OCI-M1 (cell line): ENCODE measurements around the gene FIZ1.

Experiments
- DNase-seq: peaks from one replicate; lab custom pipeline; 2025; lab: John Stamatoyannopoulos, UW

FIZ1 gene

GRCh38 chr19:55567708-55568328 lies 31.5 kb downstream of the FIZ1 start:
- DNase-seq = no peak

GRCh38 chr19:55566823-55567222 lies 32.5 kb downstream of the FIZ1 start:
- DNase-seq = no peak

DNA sequence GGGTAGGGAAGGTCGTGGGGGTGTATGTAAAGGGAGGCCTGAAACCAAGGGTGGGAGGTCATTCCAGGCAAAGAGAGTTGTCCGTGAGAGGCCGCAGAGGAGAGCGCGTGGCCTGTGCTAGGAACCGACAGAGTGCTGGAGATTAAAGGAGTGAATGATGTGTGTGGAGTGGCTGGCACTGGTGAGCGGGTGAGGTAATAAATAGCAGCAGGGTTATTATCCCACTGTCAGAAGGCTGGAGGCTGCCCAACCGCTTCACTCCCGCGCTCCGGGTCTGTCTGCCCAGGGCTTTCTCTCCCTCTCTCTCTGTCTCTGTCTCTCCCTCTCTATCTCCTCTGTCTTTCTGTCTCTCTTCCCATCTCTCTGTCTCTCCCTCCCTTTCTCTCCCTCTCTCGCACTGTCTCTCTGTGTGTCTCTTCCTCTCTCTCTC lies 36.0 kb downstream of the FIZ1 start:
- no peak for DNase-seq

GRCh38 chr19:55559684-55560083 lies 39.6 kb downstream of the FIZ1 start:
- DNase-seq = no peak

DNA sequence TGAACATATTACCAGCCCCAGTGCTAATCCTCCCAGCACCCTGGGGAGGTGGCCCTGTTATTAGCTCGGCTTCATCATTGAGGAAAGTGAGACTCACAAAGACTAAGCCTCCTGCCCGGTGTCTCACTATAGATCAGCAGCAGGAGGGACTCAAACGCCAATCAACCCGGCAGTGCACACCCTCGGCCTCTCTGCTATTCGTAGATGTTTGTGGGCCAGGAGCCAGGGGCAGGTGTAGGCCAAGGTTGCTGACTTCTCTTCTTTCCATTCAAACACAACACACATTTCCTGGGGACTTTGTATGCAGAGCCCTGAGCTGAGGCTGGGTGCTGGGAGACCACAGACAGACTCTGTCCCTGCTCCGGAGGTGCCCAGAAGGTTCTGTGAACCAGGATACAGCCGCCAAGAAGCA lies 44.6 kb downstream of the FIZ1 start:
- DNase-seq = no peak

DNA sequence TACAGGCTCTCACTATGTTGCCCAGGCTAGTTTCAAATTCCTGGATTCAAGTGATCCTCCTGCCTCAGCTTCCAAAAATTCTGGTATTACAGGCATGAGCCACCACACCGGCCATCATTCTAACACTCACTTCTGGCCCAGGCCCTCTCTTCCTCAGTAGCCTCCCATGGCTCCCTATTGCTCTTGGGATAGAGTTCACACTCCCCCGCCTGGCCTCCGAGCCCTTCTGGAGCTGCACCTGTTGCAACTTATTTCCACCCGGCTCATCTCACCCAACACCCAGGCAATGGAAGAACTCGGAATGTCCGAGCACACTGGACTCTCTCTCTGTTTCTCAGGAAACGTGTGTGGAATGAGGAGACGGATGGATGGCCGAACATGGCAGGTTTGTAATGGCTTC lies 45.0 kb downstream of the FIZ1 start:
- no peak for DNase-seq

DNA sequence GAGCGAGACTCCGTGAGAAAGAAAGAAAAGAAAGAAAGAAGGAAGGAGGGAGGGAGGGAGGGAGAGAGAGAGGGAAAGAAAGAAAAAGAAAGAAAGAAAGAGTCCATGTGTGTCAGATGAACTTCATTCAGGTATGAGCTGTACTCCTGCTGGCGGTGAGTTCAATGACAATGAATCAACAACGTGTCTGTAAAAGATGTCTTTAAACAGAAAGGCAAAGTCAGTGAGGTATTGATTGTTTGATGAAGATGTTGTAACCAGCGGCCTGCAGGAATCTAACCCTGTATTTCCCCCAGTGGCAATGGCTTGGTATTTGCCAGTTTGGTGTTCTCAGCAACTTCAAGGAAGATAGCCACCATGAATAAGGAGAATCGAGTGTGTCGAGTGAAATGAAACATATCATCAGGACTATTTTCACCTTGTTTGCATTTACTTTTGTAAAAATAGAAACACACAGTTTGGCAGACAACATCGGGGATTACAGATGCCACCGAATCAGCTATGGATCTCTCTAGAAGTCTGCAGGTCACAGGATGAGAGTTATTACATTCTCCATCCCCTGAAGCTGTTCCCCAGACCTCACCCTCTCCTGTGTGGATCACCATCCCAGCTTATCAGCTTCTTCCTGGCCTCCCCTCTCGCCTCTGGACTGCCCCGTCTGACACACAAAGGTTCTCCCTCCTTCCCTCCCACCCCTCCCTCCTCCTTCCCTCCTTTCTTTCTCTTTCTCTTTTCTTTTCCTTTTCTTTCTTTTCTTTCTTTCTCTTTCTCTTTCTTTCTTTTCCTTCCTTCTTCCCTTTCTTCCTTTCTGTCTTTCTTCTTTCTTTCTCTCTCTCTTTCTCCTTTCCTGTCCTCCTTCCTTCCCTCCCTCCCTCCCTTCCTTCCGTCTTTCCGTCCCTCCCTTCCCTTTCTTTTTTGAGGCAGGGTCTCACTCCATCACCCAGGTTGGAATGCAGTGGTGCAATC lies 45.8 kb downstream of the FIZ1 start:
- DNase-seq = no peak

DNA sequence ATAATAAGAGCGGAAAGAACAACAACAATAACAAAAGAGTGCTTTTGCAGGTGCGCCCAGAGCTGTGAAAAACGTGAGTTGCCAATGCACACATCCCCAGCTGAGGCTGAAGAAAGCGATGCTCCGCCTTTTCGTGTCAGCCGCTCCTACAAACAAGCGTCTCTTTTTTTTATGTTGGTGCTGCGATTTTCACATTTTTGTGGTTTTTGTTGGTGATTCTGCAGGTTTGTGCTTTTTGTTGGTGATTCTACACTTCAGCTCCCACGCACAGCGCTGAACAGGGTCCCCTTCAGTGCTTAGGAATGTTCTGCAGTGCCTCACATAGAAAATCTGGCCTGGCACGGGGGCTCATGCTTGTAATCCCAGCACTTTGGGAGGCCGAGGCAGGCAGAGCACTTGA lies 46.7 kb downstream of the FIZ1 start:
- no peak for DNase-seq

DNA sequence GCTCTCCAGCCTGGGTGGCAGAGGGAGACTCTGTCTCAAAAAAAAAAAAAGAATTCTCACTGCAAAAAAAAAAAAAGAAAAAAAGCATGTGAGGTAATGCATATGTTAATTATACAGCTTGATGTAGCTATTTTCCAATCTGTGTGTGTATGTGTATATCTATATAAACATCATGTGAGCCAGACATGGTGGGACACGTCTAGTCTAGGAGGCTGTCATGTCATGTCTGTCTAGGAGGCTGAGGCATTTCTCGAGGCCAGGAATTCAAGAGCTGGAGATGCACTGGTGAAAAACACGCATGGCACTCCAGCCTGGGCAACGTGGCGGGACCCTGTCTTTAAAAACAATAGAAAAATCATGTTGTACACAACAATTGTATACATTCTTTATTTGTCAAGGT lies 47.1 kb downstream of the FIZ1 start:
- DNase-seq = no peak

DNA sequence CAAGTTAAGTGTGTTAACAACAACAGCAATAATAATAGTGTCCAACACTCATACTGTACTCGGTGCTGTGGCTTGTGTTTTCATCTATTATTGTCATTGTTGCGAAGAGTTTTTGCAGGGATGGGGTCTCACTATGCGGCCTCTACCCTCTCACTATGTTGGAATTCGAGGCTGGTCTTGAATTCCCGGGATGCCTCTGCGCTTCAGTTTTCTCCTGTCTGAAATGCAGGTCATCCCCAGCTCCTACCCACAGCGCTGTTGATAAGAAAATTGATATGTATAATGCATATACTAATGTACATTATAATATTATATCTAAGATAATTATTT lies 49.0 kb downstream of the FIZ1 start:
- DNase-seq = no peak

GRCh38 chr19:55549500-55550320 lies 49.6 kb downstream of the FIZ1 start:
- DNase-seq = no peak

GRCh38 chr19:55546822-55547614 lies 52.3 kb downstream of the FIZ1 start:
- no peak for DNase-seq

GRCh38 chr19:55546011-55546410 lies 53.3 kb downstream of the FIZ1 start:
- DNase-seq = no peak

- DNase-seq = no peak
These were observed 53.9 kb downstream of the FIZ1 start, which contains the start of gene SBK3 for GRCh38 chr19:55545443-55545842. Gene SBK3, minus strand, starts transcription at chr19:55545543. Its CDS starts 0 bp downstream, at chr19:55545543.

DNA sequence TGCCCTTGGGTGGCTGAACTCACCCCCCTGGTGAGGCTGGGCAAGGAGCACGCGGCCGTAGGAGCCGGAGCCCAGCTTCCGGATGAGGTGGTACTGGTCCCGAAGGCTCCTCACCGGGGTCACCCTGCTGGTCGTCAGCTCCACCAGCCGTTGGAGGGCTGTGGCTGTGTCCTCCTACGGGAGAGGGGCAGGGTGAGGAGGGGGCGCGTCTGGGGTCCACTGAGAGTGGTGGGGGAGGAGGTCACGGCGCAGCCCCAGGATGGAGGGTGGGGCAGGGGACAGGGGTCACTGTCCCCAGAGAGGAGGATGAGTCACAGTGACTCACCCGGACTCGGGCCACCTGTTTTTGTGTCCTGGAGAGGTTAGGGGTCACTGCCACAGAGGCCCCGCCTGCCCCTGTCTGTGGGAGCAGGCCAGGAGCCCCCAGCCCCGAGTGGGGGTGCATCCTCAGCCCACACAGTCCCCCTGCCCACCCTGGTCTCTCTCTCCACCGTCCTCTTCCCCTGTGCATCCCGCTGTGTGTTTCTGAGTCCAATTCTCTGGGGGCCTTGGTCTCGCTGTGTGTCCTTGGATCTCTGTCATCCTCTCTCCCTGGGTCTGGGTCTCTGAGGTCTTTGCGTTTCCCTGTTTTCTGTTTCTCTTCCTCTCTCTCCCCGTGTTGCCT lies 54.4 kb downstream of the FIZ1 start:
- DNase-seq = no peak

DNA sequence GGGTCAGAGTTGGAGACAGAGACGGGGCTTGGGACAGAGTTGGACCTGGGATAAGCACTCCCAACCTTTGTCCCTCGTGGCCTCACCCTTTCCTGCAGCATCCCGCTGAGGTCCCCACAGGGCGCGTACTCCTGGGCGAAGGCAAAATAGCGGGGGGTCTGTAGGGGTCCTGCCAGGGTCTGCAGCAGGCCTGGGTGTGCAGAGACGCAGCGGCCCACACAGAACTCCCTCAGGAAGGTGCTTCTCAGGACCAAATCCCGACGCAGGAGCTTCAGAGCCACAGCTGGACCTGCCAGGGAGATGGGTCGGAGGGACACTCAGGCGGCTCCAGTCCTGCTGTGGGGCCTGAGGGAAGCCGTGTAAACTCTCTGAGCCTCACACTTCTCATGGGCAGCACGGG lies 55.3 kb downstream of the FIZ1 start:
- DNase-seq = no peak

DNA sequence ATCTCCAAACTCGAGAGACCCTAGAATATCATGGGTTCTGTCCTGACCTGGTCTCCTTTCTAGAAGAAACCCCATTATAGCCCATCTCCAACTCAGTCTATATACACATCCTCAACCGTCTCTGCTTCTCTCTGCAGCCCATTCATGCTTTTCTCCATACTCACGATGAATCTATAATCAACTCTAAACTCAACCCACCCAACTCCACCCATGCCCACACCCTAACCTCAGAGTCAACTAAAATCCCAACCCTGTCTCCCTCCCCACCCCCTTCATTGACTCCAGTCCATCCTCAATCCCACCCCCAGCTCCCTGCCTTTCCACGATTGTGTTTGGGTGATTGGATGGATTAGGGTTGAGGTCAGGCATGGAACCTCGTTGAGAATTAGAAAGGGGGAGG lies 55.8 kb downstream of the FIZ1 start:
- no peak for DNase-seq

GRCh38 chr19:55542292-55542855 lies 56.9 kb downstream of the FIZ1 start:
- DNase-seq = no peak
